ENCODE measurements around the gene SLAMF9. TPM values are rescaled to one million over a fixed set of nuclear protein-coding genes. Genes with fewer than 3 reads are reported as not detected.

SLAMF9 gene
- total RNA-seq, 1 experiment from 2014 or later, result not detected

DNA sequence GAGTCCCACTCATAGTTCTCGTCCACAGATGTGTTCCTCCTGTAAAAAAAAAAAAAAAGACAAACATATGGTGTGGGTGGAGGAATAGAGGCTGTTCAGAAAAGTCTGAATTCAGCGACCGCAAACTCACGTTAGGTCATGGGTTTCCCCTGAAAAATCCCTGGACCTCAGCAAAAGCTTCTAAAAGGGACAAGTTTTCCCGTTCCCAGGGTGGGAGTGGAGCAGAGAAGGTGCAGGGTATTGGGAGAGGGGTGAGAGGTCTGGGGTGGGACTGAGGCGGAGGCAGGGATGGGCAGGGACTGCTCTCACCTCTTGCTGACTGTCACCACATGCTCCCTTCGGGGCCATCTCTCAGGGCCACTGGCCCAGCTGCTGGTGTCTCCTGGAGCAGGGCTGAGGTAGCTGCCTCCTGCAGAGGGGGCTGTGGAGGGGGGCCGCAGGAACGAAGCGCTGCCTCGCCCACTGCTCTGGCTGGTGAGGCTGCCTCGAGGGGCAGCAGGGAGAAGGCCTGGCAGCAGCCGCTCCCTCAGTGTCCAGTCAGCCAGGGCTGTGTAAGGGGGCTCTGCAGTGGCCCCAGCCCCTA is 26.1 kb downstream of the SLAMF9 start:
- Histone ChIP-seq H3K9me3 (ENCODE audit: control insufficient read depth, low read depth, low read length) (no peaks in the 10 kb centered on the region), H3K79me2 (ENCODE audit: insufficient read depth, low read length) (no peaks in the 10 kb centered on the region), H2BK12ac (ENCODE audit: insufficient read length, low read depth, low read length) (no peak overlapping the region), H3K23me2 (ENCODE audit: insufficient read length, low read depth, low read length, poor library complexity, severe bottlenecking) (peaks cover 17% of the 10 kb centered on the region), H4K91ac (ENCODE audit: insufficient read length, low read depth, low read length) (no peak overlapping the region), H3K23ac (ENCODE audit: insufficient read length, low read depth, low read length) (no peak overlapping the region), H3K4me1 (ENCODE audit: insufficient read depth, low read length) (no peaks in the 10 kb centered on the region; the same call in 1 of the 2 replicates), H3K9ac (ENCODE audit: extremely low read depth, insufficient read length, low read length) (no peak overlapping the region), H2BK20ac (ENCODE audit: low read depth, low read length, poor library complexity, severe bottlenecking) (no peak overlapping the region), H4K5ac (ENCODE audit: insufficient read length, low read depth, low read length) (no peak overlapping the region), H4K20me1 (ENCODE audit: control insufficient read depth, insufficient read depth, insufficient read length) (no peaks in the 10 kb centered on the region), H2AFZ (ENCODE audit: low read length) (no peak overlapping the region), H3T11ph (ENCODE audit: low read length) (no peak overlapping the region), H3K79me1 (ENCODE audit: insufficient read depth, low read depth, low read length, poor library complexity, severe bottlenecking) (no peaks in the 10 kb centered on the region), H2AK5ac (ENCODE audit: insufficient read length, low read length) (no peak overlapping the region), H4K8ac (replicated peaks; ENCODE audit: insufficient read length, low read depth, low read length) (no peak overlapping the region), H3K4ac (ENCODE audit: low read depth, low read length) (no peak overlapping the region), H3K27ac (ENCODE audit: insufficient read length, low read depth, low read length) (no peak overlapping the region), H3K18ac (ENCODE audit: insufficient read length, low read depth, low read length) (no peak overlapping the region), H2BK5ac (ENCODE audit: insufficient read length, low read length) (no peak overlapping the region), H3K4me2 (ENCODE audit: insufficient read depth, insufficient read length, low read length) (no peak overlapping the region), H2BK120ac (ENCODE audit: low read depth, low read length, poor library complexity, severe bottlenecking) (no peak overlapping the region), H3K27me3 (ENCODE audit: insufficient read depth, low read length) (no peaks in the 10 kb centered on the region), H2BK15ac (ENCODE audit: low read depth, low read length) (no peak overlapping the region), H3K56ac (ENCODE audit: insufficient read length, low read depth, low read length) (no peak overlapping the region), H3K14ac (ENCODE audit: insufficient read depth, low read length) (no peak overlapping the region)
- H3K36me3 Mint-ChIP-seq (ENCODE audit: insufficient read depth in 1 of 3, low read depth in 3 of 3), result peaks cover 14 to 26% (median 23%) of the 10 kb centered on the region in 3 experiments
- peaks cover 25 to 26% of the 10 kb centered on the region in 2 experiments for H3K4me1 Mint-ChIP-seq
- no peak overlapping the region for H3K27ac Mint-ChIP-seq
- DNase-seq, result no peak
- peaks cover 12% of the 10 kb centered on the region for H3K27me3 Mint-ChIP-seq (ENCODE audit: low read depth)
- WGBS (ENCODE audit: extremely low coverage, insufficient read length, low lambda C conversion rate), result no CpG with 5 or more reads among the region's 13 CpGs
- no peaks in the 10 kb centered on the region; a peak in 1 of 5 replicates for H3K9me3 Mint-ChIP-seq
- H3K4me3 Mint-ChIP-seq, result no peak overlapping the region
- no peak for TF ChIP-seq CTCF (conservative IDR thresholded peaks at IDR 0.05)

Measured in H9 (cell line).